HG02870 (cell line): ENCODE results near the gene HDAC4.

Experiments used
- ATAC-seq: cut with Tn5 transposase; IDR thresholded peaks from one replicate; pipeline ENCODE4 v1.9.1; 2021; ENCODE audit warnings: mild to moderate bottlenecking, moderate library complexity; ENCODE audit not compliant: unreplicated experiment

Gene HDAC4

GRCh38 chr2:239354132-239354790, 46.6 kb downstream of the HDAC4 start:
- ATAC-seq = no peak

DNA sequence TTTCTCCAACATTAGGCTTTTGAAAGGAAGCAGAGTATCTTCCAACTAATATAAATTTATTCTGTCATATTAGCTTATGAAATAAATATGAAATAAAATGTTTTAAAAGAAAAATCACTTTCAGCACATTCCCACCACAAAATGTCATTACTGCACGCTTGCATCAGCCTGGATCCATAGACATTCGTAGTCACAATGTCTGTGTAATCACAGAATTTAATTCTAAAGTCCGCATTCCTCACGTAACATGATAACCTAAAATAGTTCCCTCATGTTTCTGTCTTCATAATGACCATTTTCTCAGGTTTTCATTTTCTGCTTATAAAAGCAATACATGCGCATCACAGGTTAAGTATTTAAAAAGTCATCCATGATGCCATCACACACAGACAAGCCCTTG, 47.1 kb downstream of the HDAC4 start:
- no peak for ATAC-seq

GRCh38 chr2:239351687-239352086, 49.1 kb downstream of the HDAC4 start:
- no peak for ATAC-seq

DNA sequence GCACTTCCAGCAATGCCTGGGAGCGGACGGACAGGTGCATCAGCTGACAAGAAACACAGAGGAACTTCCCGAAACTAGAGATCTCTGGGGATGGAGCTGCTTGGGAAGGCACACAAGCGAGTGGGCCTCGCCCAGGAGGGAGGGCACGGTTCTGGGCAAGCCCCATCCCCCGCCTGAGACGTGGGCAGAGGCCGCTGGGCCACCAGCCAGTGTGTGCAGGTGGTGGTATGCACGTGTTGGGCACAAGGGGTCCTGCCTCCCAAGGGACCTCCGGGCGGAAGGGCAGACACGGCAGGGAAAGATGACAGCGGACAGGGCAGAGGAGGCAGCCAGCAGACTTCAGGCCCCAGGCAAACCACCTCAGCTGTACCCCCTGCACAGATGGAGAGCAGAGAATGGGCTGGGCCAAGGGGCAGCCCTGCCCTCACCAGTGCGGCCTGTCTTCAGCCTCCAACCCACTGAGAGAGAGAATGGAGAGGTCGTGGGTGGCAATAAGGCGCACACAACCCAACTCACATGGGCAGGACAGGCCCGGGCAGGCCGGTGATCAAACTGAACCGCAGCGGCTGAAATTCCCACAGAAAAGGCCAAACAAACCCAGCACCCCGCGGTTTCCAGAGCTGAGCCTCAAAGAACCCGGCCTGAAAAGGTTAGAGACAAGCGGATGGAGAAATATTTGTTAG, 51.2 kb downstream of the HDAC4 start:
- no peak for ATAC-seq

DNA sequence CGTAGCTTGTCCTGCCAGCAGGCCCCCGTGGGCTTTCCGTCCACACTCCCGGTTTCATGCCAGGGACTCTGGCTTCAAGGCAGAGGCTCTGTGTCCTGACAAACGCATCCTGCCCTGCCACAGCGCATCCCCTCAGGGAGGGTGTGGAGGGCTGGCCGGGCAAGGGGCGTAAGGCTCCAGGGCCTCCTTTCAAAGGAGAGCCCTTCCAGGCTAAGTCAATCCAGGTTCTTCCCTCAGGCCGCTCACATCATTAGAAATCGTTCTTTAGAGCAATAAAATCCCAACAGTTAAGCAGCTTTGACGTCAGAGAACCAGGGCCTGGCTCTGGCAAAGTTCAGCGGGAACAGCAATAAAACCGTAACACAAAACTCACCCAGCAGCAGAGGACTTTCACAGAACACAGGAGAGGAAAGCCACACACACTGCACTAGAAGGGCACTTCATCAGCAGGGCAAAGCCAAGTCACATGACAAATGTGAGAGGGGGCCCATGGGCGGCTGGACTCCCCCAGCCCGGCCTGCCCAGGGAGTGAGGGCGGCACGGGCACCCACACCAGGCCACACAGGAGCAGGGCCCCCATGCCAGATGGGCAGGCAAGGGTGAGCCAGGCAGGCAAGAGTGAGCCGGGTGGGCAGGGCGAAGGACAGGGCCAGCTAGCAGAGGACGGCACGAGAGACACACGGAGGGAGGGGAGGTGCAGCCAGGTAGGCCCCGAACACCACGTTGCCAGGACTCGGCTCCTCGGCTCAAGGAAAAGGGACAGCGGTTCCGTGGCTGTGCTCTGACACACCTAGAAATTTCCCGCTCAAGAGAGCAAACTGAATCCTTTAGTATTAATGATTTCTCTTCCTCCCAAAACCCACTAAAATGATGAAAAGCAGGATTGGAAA, 52.0 kb downstream of the HDAC4 start:
- ATAC-seq = no peak

- ATAC-seq = no peak
These were observed 54.1 kb downstream of the HDAC4 start for GRCh38 chr2:239346676-239347075.

GRCh38 chr2:239345251-239345650, 55.6 kb downstream of the HDAC4 start:
- no peak for ATAC-seq

GRCh38 chr2:239344857-239345216, 56.0 kb downstream of the HDAC4 start:
- no peak for ATAC-seq

- ATAC-seq = no peak
These were observed 56.6 kb downstream of the HDAC4 start for GRCh38 chr2:239343946-239344856.

GRCh38 chr2:239343460-239343859, 57.4 kb downstream of the HDAC4 start:
- no peak for ATAC-seq

DNA sequence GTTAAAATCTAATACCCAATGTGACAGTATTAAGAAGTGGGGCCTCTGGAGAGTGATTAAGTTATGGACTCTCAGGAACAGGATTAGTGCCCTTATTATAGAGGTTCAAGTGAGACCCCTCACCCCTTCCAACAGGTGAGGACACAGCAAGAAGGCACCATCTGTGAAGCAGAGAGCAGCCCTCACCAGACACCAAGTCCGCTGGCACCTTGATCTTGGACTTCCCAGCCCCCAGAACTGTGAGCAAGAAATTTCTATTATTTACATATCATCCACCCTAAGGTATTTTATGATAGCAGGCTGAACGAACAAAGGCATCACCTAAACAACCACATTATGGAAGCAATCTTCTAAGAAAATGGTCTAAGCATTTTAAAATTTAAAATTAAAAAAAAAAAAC, 59.0 kb downstream of the HDAC4 start:
- ATAC-seq = no peak

GRCh38 chr2:239341146-239341732, 59.6 kb downstream of the HDAC4 start:
- no peak for ATAC-seq

DNA sequence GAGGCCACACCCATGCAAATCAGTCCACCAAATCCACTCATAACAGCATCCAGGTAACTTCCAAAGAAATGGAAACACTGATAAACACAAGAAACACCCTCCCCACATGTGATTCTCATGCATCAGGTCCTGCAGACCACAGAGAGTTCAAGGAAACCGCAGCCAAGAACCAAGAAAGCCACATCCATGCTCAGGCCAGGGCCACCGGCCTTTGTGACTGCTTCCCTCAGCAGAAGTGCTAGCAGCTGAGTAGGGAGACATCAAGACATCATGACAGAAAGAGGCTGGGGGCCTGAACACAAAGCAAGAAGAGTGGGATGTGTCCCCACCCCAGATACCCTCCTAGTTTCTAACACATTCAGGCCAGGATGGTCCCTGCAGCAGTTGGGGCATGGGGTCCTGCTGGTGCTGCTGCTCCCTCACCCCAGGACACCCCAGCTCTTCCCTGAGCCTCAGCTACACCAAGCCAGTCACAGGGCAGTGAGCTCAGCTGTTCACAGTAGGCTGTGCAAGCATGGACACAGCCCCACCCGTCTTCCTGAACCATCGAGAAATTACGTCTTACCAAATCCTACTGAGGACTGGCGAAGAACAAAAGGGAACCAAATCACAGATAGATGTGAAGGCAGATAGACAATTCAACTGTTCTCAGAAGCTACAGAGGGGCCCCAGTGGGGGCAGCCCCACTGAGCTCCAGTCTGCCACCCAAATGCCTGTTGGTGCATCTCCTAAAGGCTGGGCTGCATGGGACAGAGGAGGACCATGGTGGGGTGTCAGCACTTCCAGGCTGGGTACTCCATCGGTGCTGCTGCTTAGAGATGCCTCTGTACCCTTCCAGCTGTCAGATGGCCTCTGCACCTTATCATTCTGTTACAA, 60.9 kb downstream of the HDAC4 start:
- ATAC-seq = peak; percentile 47

GRCh38 chr2:239339241-239339640, 61.6 kb downstream of the HDAC4 start:
- ATAC-seq = no peak

GRCh38 chr2:239337877-239338484, 62.8 kb downstream of the HDAC4 start:
- no peak for ATAC-seq

DNA sequence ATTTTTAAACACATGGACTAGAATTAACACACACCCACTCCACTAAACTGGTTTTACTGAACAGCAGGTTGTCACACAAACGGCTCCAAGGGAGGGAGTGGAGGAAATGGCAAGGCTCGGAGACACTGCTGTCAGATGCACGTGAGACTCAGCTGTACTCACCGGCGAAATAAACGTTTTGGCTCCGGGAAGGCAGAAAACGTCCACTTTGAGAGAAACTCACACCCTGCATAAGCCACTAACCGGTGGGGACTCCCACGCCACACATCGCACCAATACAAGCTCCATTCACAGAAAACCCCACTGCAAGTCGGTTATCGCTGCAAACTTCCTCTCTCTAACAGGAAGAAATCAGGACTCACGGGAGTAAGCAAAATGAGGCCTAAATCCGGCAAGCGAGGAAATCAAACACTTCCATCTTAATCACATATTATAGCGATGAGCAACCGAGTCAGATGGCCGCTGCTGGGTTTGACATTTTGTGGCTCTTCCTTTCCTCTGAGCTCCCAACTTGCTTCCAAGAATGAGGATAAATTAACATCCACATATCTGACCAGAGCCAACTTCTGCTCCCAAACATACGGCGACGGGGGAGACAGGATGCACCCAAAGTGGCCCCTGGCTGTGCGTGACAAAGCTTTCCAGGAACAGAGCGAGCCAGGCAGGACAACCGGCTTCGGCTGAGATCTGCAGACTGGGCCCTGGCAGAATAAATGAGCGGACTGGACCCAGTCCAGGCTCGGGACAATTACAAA, 63.5 kb downstream of the HDAC4 start:
- ATAC-seq = no peak

DNA sequence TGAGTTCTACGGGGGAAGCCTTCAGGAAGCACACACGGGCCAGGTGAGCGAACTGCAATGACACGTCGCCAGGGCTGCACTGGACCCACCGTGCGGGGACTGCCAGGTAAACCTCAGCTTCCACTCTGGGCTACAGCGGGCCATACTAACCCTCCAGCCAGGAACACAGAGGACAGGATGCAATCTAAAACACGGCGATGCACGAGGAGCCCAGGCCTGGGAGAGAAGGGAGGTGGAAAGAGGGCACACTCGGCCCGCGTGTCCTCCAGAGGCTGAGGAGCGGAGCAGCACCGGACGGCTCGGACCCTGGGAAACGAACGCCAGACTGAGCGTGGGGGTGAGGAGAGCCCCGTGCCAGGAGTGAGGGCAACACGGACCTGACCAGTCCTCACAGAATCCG, 69.3 kb downstream of the HDAC4 start:
- no peak for ATAC-seq

DNA sequence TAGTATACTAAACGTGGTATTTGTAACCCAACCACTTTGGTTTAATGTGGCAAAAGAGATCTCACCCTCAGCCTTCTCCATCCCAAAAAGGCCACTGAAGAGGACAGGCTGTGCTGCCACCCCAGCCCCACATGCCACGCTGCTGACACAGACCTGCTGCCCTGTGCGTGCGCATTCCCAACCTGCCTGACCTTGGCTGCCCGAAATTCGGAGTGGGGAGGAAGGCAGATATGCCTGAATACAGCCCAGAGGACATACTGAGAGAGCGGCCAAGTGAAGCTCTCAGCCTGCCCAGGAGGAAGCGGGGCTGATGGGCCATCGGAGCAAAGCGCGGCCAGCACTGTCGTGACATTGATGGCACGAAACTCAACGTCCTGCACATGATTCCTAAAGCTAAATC, 70.0 kb downstream of the HDAC4 start:
- no peak for ATAC-seq
